Eye (tissue), 1 donor: ENCODE measurements around the gene RPL18A.

ENCODE experiments used
- DNase-seq: peaks from one replicate; pipeline ENCODE4 v3.0.0-alpha.2; 2015

The RPL18A gene

GRCh38 chr19:17841810-17842662, 17.7 kb upstream of the RPL18A start:
- DNase-seq = peak; percentile 97

GRCh38 chr19:17842663-17843291, 16.9 kb upstream of the RPL18A start:
- no peak for DNase-seq

- no peak for DNase-seq
Measured at GRCh38 chr19:17843292-17843827, 16.4 kb upstream of the RPL18A start.

GRCh38 chr19:17843908-17844490, 15.7 kb upstream of the RPL18A start:
- DNase-seq = no peak

- DNase-seq = no peak
Measured at GRCh38 chr19:17846146-17846545, 13.6 kb upstream of the RPL18A start.

GRCh38 chr19:17847538-17848366, 12.0 kb upstream of the RPL18A start, which contains the start of gene JAK3:
Gene JAK3, minus strand, starts transcription at chr19:17847982. Its CDS starts 3,565 bp downstream, at chr19:17844417.
- peak; percentile 94 for DNase-seq

GRCh38 chr19:17848595-17849292, 11.0 kb upstream of the RPL18A start:
- no peak for DNase-seq

- DNase-seq = no peak
Measured at GRCh38 chr19:17854061-17854460, 5.6 kb upstream of the RPL18A start.

- peak; percentile 93 for DNase-seq
Measured at GRCh38 chr19:17855280-17856152, 4.2 kb upstream of the RPL18A start.

- no peak for DNase-seq
Measured at GRCh38 chr19:17860331-17860992, 752 bp downstream of the RPL18A start.

- DNase-seq = no peak
Measured at GRCh38 chr19:17860993-17861360, 1.3 kb downstream of the RPL18A start.

- DNase-seq = no peak
Measured at GRCh38 chr19:17861542-17862402, 2.1 kb downstream of the RPL18A start.

- DNase-seq = no peak
Measured at GRCh38 chr19:17862711-17863519, 3.2 kb downstream of the RPL18A start.

- no peak for DNase-seq
Measured at GRCh38 chr19:17863520-17864182, 3.9 kb downstream of the RPL18A start.

GRCh38 chr19:17865364-17866311, 5.9 kb downstream of the RPL18A start:
- DNase-seq = no peak

GRCh38 chr19:17866312-17866963, 6.7 kb downstream of the RPL18A start:
- DNase-seq = no peak
